HL-60 (cell line): ENCODE measurements around the gene LIPG.

Experiments used
- POLR2AphosphoS5 ChIP-seq: IDR thresholded peaks from 2 replicates; pipeline ENCODE4 v1.6.1; 2012; ENCODE audit warnings: low read depth
- REST ChIP-seq: IDR thresholded peaks from 2 replicates; pipeline ENCODE4 v1.6.1; 2012; ENCODE audit warnings: low read depth; ENCODE audit not compliant: insufficient replicate concordance
- TF ChIP-seq, protein P1 (sequence below): IDR thresholded peaks from one replicate; pipeline ENCODE4 v1.5.1; 2011; ENCODE audit warnings: low read length, control low read depth, inconsistent platforms; ENCODE audit not compliant: insufficient read depth

GRCh38 chr18:49566985-49567384, 5.1 kb downstream of the LIPG start:
- TF ChIP-seq POLR2AphosphoS5: no peak
- TF ChIP-seq, protein P1, sequence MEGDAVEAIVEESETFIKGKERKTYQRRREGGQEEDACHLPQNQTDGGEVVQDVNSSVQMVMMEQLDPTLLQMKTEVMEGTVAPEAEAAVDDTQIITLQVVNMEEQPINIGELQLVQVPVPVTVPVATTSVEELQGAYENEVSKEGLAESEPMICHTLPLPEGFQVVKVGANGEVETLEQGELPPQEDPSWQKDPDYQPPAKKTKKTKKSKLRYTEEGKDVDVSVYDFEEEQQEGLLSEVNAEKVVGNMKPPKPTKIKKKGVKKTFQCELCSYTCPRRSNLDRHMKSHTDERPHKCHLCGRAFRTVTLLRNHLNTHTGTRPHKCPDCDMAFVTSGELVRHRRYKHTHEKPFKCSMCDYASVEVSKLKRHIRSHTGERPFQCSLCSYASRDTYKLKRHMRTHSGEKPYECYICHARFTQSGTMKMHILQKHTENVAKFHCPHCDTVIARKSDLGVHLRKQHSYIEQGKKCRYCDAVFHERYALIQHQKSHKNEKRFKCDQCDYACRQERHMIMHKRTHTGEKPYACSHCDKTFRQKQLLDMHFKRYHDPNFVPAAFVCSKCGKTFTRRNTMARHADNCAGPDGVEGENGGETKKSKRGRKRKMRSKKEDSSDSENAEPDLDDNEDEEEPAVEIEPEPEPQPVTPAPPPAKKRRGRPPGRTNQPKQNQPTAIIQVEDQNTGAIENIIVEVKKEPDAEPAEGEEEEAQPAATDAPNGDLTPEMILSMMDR: no peak
- TF ChIP-seq REST: no peak
